Measurements from ENCODE around the gene OLA1.

Gene OLA1

GRCh38 chr2:174176898-174177297 lies 71.4 kb downstream of the OLA1 start:
- DNase-seq: no peak

DNA sequence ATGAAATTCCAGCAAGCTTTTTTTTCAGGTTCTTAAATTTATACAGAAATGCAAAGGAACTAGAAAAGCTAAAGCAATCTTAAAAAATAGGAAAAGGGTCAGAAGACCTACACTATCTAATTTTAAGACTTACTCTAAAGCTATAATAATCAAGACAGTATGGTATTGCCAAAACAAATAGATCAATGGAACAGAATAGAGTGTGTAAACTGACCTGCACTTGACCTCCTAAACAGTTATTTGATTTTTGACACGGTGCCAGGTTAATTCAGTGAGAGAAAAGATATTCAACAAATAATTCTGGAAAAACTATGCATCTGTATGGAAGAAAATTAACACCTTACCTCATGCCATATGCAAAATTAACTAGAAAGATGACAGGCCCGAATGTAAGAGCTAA lies 73.6 kb downstream of the OLA1 start:
- DNase-seq: no peak

DNA sequence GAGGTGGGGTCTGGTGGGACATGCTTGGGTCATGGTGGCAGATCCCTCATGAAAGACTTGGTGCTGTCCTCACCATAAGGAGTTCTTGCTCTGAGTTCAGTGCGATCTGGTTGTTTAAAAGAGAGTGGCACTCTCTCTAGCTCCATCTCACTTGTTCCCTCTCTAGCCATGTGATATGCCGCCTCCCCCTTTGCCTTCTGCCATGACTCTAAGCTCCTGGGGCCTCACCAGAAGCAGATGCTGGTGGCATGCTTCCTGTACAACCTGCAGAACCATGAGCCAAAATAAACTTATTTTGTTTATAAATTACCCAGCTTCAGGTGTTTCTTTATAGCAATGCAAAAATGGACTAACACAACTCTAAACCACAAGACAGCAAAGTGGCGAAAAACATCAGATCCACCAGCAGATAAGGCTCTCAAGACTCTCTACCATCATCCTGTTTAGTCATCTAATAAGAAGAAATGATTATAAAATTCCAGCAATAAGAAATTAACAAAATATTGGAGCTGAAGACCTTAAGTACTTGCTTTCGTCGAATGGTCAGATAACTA lies 75.5 kb downstream of the OLA1 start:
- DNase-seq: no peak

DNA sequence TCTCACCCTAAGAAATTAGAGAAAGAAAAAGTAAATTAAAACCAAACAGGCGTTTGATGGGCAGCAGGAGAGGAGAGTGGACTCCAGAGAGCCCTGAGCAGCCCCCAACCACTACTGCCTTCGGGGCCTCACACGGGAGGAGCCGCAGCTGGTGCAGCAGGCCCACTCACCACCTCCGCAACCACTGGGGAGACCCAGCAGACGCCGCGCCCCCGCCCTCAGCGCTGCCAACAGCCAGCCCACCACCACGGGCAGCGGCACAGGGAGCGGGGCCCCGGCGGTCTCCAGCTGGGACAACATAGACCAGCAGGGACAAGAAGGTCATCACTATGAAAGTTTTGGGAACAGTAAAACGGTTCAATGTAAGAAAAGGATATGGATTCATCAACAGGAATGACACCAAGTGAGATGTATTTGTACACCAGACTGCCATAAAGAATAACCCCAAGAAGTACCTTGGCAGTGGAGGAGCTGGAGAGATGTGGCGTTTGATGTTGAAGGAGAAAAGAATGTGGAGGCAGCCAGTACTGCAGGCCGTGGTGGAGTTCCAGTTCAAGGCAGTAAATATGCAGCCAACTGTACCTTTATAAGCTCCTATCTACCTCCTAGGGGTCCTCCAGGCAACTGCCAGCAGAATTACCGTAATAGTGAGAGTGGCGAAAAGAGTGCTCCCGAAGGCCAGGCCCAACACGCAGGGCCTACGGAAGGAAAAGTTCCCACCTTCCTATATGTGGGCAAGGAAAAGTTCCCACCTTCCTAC lies 76.5 kb downstream of the OLA1 start:
- no peak for DNase-seq

DNA sequence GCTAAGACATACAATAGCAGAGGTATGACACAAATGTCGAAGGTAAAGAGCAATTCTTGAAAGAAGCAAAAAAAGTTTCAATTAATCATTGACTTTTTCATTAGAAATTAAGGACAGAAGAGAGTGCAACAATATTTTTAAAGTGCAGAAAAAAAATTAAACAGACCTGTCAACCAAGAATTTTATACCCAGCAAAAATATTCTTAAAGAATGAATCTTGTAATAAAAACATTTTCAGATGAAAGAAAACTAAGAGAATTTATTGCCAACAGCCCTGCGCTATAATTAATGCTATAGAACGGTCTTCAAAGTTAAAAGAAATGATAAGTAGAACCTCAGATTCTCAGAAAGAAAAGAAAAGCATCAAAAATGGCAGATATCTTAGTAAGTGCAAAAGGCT lies 79.0 kb downstream of the OLA1 start:
- peak; percentile 19 for DNase-seq

GRCh38 chr2:174166261-174166660 lies 82.1 kb downstream of the OLA1 start:
- DNase-seq: no peak

DNA sequence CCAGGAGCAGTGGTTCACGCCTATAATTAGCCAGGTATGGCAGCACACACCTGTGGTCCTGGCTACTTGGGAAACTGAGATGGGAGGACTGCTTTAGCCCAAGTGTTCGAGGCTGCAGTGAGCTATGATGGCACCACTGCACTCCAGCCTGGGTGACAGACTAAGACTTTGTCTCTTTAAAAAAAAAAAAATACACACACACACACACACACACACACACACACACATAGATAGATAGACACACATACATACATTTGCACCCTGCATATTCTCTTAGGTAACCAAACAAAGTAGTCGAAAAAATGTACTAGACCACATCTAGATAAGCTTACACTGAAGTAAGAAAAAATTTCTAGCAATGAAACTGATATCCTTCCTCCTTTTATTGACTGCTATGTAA lies 86.8 kb downstream of the OLA1 start:
- no peak for DNase-seq

DNA sequence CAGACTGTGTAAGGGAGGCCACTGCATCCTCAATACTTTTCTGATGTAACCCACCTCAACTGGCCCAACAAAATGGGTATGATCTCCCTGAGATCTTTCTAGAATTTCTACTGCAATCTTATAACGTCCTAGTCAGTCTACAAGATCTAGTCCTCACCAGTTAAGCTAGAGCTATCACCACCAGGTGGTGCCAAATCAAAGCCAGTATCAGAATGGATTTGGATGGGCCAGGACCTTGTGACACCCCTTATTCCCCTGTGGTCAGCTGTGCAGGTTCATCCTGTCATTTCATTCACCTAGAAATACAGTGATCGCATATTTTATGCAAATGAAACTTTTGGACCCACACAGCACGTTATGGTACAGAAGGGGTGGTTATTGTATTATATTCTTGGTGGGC lies 90.3 kb downstream of the OLA1 start:
- peak; percentile 66 for DNase-seq

DNA sequence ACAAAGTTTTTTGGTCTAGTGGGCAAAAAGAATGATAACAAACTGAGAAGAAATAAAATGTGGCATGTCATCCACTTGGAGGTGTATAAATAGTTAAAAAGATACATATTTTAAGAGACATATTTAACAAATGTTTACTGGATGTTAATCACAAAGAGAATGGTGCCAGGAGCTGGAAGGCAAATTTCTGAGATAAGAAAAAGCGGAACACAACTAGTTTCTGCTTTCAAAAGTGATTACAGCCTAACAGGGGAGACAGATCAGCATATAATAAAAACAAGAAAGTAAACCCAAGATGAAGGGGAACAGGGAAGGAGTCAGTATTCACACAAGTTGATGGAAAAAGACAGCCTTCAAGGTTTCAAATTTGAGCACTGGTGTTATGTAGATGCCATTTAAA lies 91.3 kb downstream of the OLA1 start:
- no peak for DNase-seq

DNA sequence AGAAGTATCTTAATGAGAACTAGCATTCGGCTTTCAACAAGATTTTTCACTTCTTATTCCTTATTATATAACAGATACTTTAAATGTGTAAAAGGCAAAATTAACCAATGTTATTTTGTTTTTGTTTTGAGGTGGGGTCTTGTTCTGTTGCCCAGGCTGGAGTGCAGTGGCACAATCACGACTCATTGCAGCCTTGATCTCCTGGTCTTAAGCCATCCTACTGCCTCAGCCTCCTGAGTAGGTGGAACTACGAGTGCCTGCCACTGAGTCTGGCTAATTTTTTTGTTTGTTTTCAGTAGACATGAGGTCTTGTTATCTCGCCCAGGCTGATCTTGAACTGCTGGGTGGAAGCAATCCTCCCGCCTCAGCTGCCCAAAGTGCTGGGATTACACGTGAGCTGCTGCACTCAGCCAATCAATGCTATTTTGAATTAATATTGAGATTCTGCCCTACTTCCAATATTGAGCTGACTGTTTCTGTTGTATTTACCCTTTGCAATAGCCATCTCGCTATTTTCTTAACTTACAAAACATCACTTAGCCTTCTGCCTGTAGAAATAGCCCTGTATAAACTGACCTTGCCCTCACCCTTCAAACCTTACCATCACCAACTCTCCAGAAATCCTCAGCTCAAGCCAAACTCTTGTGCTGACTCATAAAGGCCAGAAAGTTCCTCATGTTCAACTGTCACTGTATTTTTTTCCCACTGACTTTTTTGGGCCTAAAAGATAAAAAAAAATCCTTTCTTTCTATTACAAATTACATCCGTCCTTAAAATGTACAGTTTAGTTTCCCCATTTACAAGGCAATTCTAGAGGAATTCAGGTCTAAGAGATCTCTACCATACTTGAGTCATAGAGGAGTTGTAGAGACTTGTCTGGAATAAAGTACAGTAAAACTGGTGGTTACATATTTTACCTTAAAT lies 94.3 kb downstream of the OLA1 start:
- no peak for DNase-seq

- DNase-seq: no peak
Observed at GRCh38 chr2:174149530-174149929, 98.8 kb downstream of the OLA1 start.

- DNase-seq: no peak
Observed at GRCh38 chr2:174148833-174149232, 99.5 kb downstream of the OLA1 start.

- no peak for DNase-seq
Observed at GRCh38 chr2:174145827-174146226, 102.5 kb downstream of the OLA1 start.

DNA sequence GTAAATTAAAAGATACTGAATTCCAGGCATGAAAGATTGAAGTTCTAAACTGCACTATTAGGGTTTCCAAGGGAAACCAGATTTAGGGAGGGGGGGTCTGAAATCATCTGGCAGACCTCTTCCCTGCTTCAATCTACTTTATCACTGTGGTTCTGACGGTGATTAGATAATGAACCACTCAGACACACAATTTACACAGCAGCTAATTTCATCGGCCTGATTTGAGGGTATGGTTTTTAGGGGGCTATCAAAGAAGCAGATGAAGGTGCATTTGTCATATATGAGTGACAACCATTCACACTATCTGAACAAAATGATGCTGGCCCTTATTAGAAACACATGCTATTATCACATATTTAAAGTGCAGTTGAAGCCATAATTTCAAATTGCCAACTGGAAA lies 106.0 kb downstream of the OLA1 start:
- DNase-seq: no peak

- no peak for DNase-seq
Observed at GRCh38 chr2:174138161-174138560, 110.2 kb downstream of the OLA1 start.

- no peak for DNase-seq
Observed at GRCh38 chr2:174135981-174136380, 112.4 kb downstream of the OLA1 start.

GRCh38 chr2:174125090-174125489 lies 123.2 kb downstream of the OLA1 start:
- DNase-seq: peak; percentile 64

DNA sequence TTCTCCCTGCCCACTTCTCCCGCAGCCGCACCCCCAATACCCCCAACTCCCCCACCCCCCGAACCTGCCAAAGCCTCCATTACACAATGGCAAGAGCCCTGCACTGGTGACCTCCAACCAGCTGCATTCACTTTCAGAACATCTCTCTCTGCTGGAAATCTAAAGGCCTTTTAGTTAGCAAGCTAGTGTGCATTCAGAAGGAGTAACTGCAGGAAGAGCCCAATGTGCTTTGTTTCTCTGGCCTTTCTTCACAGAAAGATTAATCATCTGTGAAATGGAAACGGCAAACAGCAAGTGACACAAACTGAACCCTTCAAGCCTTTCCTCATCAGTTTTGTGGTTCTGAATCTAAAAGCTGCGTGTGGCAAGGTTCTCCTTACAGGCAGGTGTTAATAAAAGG lies 124.2 kb downstream of the OLA1 start:
- peak; percentile 83 for DNase-seq

DNA sequence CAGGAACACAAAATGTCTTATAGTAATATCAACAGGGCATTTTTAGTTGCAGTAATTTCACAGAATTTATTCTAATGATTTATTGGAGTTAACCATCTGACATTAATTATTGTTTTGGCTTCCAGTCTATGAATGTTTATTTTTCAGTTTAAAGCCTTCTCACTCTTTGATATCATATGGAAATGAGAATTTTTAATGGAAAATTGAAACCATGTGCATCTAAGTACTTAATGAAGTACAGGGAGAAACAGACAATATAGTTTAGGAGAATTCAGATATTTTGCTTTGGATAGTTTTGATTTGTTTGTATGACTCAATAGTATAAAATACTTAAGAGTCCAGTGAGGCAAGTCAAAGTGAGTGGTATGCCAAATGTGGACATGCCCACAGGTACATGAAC lies 126.1 kb downstream of the OLA1 start:
- DNase-seq: no peak

GRCh38 chr2:174121612-174122011 lies 126.7 kb downstream of the OLA1 start:
- no peak for DNase-seq

GRCh38 chr2:174121175-174121574 lies 127.2 kb downstream of the OLA1 start:
- no peak for DNase-seq

DNA sequence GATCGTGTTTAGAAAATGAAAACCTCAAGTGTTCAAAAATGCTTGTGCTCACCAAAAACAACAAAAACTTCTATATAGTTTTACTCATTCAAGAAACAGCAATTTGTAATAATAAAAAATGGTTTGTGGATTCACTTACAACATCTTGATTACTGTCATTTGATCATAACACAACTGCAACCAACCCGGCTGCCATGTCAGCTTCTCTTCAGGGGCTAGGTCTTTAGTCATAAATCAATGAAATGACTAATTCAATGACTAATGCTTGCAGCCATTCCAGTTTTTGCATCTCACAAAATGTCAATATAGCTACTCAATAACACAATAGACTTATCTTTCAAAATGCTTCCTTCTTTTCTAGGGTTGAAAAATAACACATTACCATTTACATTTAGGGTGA lies 128.0 kb downstream of the OLA1 start:
- no peak for DNase-seq

DNA sequence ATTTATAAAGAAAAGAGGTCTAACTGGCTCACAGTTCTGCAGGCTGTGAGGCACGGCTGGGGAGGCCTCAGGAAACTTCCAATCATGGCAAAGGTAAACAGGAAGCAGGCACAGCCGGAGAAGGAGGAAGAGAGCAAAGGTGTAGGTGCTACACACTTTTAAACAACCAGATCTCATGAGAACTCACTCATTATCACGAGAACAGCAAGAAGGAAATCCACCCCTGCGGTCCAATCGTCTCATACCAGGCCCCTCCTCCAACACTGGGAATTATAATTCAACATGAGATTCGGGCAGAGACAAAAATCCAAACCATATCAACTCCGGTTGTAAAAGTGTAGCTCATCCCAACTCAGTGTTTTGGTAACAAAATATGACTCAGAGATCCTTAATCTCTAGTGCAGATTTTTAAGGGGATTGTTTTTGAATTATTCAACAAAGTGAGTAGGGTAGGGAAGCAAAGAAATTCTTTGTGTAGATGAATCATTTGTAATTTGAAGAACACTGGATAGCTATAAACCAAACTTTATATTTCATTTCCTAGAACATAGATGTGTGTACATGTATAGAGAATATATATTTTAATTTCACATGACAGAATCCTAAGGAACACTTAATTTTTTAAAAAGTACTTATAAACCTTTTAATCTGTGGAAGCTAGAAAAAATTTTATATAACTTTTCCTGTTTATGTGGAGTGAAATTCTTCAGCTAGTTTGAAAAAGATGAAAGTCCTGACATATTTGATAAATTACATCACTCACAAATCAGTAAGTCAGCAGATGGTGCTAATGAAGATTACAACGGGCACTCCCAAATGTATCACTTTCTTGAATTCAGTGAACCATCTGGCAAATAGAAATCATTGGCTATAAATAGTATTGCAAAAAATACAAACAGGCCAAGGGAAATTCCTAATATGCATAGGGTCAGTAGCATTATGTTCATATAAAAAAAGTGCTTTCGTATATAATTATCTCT lies 130.1 kb downstream of the OLA1 start:
- no peak for DNase-seq

Measured in eye (tissue), 1 donor.